GM19395 (cell line): ENCODE data around the gene ARHGAP18.

ENCODE experiments used
- ATAC-seq: cut with Tn5 transposase; IDR thresholded peaks from one replicate; pipeline ENCODE4 v1.9.1; 2021; ENCODE audit warnings: mild to moderate bottlenecking, moderate library complexity; ENCODE audit not compliant: unreplicated experiment

ARHGAP18 gene

GRCh38 chr6:129671442-129672340 is 38.3 kb downstream of the ARHGAP18 start:
- peak; percentile 89 for ATAC-seq

GRCh38 chr6:129670634-129671033 is 39.3 kb downstream of the ARHGAP18 start:
- no peak for ATAC-seq

- ATAC-seq: no peak
Observed at GRCh38 chr6:129667621-129668020, 42.4 kb downstream of the ARHGAP18 start.

GRCh38 chr6:129667034-129667433 is 42.9 kb downstream of the ARHGAP18 start:
- ATAC-seq: no peak

GRCh38 chr6:129665555-129665954 is 44.4 kb downstream of the ARHGAP18 start:
- ATAC-seq: no peak

- no peak for ATAC-seq
Observed at GRCh38 chr6:129663531-129663930, 46.4 kb downstream of the ARHGAP18 start.

DNA sequence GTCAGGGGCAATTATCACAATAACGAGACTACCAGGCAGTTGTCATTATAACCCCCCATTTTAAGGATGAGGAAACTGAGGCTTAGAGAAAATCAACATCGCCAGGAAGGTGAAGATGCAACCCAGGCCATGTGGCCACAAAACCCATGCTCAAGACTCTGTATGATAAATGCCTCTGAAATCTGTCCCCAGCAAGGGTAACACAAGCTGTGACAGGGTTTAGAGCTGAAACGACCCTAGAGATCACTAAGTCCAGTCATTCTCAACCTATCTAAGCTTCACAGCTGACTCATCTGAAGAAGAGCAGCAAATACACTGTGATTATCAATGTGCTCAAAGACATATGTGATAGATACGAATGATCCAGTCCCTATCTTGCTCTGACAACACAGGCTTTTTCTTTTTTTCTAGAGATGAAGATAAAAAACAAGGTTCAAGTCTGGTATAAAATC is 47.0 kb downstream of the ARHGAP18 start:
- peak; percentile 72 for ATAC-seq

DNA sequence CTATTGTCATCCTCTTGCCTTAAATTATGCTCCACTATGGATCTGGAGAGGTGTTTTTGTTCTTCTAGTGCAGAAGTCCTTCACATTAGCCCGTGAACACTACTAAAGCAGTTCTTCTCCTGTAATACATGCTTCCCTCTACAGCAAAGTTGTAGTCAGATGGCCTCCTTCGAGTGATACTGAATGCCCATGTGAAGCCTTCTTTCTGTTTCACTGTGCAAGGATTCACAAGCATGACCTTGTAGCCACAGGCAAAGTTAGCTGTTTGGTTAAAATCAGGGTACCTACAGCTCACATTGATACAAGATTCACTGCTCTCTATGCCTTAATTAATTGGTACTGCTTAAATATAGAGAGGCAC is 47.6 kb downstream of the ARHGAP18 start:
- ATAC-seq: peak; percentile 78

- ATAC-seq: peak; percentile 37
Observed at GRCh38 chr6:129661536-129662405, 48.2 kb downstream of the ARHGAP18 start.

DNA sequence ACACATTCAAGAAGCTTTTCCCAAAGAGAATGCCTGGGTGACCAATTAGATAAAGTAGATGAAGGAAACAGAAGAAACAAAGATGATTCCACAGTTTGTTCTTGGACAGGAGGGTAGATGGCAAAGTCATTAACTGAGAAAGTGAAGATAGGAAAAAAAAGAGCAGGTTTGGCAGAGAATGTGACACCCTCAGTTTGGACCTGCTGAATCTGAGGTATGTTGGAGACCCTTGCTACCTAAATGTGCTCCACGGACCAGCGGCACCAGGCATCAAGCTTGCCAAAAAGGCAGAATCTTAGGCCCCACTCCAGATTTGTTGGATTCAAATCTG is 49.7 kb downstream of the ARHGAP18 start:
- no peak for ATAC-seq

DNA sequence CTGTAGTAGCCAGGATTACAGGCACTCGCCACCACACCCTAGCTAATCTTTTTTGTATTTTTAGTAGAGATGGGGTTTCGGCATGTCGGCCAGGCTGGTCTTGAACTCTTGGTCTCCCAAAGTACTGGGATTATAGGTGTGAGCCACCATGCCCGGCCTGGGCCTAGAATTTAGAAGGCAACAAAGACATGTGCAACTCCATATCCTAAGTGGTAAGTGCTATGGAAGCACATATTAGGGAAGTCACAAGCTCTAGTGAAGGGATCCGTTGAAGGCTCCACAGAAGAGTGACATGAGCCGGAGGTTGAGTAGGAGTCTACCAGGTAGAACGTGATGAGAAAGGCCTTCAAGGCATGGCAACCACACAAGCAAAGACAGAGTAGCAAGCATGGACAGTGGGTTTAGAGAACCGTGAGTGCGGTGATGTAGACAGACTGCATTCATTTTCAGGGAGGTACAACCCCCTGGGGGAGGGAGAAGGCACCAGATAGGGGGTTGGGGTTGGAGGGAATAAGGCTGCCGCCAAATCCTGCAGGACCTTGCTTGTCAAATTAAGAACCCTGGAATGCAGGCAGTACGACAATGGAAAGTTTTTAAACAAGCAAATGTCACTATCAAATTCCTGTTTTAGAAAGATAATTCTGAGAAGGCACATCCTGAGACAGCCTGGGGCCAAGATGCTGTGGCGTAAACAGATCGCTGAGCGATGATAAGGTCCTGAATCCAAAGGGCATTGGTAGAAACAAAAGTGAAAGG is 50.2 kb downstream of the ARHGAP18 start:
- no peak for ATAC-seq

DNA sequence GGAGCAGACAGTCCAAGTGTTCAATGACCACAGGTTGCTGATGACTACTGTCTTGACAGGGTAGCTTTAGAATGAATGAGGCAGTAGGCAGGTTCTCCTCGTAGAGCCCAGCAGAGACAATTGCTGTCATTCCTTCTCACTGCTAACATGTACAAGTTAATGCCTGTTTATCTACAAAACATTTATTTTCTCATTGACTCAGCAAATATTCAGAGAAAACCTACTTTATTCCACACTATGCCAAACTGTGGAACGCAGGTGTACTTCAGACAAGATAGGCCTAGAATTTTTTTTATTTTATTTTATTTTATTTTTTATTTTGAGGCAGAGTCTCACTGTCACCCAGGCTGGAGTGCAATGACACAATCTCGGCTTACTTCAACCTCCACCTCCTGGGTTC is 50.8 kb downstream of the ARHGAP18 start:
- ATAC-seq: no peak

- ATAC-seq: no peak
Observed at GRCh38 chr6:129657483-129657882, 52.5 kb downstream of the ARHGAP18 start.

DNA sequence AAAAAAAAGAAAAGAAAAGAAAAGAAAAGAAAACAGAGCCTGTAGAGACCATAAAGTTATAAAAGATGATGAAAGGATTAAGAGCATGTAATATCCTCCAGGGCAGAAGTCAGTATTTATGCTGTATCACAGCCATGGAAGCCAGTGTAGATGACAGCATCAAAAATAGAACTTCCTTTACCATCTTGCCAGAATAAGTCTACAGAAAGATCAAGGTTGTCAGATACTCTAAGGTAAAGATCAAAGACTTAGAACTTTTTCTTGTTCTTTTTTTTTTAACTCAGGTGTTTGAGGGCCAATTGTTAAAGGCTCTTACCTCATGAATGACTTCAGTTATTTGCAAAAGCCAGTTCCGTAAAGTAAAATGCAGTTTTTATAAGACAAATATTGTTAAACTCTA is 54.6 kb downstream of the ARHGAP18 start:
- ATAC-seq: no peak

- ATAC-seq: no peak
Observed at GRCh38 chr6:129653746-129654145, 56.2 kb downstream of the ARHGAP18 start.

DNA sequence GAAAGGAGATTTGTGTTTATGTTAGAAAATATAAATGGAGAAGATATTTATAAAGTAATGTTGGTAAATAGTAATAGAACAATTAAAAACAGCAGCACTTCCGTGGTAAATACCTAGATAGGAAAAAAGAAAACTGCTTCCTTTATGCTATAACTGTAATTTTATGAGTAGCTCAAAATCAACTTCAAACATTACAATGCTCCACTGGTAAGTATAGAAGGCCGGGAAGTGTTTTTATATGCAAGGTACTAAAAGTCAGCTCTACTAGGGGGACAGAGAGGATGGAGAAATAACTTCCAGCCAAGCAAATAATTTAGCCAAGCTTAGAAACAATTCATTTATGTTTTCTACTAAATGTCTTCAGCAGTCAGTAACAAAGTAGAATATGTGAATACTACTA is 56.7 kb downstream of the ARHGAP18 start:
- ATAC-seq: no peak

DNA sequence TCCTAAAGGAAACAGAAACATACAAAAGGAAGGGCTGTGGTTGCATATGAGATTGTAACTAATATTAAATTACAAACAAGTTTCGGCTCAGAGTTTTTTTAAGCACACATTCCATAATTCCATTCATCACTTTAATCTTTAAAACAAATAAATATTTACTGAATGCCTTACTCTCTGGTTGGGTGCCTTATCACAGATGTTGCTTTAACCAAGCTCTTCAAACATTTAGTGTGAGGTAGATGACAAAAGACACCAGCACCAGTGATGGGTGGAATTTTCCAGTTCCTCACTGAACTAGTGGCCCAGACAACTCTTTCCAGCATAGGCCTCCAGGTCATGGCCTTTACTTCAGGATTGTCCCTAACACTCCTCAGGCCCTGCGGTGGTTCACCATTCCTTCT is 58.7 kb downstream of the ARHGAP18 start:
- no peak for ATAC-seq

GRCh38 chr6:129648819-129649491 is 61.0 kb downstream of the ARHGAP18 start:
- no peak for ATAC-seq

- ATAC-seq: peak; percentile 43
Observed at GRCh38 chr6:129647044-129647443, 62.9 kb downstream of the ARHGAP18 start.

GRCh38 chr6:129646642-129647041 is 63.3 kb downstream of the ARHGAP18 start:
- peak; percentile 85 for ATAC-seq
